ENCODE data around the gene SLC6A7.

The SLC6A7 gene

DNA sequence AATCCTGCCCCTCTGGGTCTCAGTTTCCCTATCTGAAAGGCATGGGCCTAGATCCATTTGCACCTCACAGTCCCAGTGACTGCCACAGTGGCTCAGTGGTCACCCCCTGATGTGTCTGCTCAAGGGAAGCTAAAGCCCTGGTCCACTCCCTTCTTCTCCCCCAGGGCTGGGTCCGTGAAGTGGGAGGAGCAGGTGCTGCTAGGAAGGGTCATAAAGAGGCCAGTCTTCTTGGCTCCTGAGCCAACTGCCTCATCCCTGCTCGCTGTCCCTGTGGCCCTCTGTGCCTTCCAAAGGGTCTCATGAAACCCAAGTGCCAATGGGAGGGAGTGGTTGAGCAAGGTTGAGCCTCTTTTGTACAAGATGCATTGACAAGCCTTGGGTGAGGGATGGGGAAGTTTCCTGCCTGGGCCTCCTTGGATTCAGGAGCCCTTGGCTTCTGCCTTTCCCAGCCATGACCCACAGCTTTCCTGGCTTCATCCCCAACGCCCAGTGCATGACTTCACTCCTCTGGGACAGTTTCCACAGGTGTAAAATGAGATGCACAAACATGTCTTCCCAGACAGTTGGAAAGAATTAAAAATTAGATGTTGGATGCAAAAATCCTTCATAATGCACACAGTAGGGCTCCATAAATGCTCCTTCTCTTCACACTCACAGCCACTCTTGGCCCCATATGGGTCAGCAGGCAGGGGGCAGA, 1.6 kb upstream of the SLC6A7 start:
- Mint-ChIP-seq H3K27ac (no peak overlapping the region), H3K27me3 (peaks cover 17% of the 10 kb centered on the region), H3K9me3 (ENCODE audit: low read depth) (no peaks in the 10 kb centered on the region), H3K4me1 (ENCODE audit: low read depth) (no peaks in the 10 kb centered on the region), H3K4me3 (no peak overlapping the region), H3K36me3 (no peaks in the 10 kb centered on the region)

DNA sequence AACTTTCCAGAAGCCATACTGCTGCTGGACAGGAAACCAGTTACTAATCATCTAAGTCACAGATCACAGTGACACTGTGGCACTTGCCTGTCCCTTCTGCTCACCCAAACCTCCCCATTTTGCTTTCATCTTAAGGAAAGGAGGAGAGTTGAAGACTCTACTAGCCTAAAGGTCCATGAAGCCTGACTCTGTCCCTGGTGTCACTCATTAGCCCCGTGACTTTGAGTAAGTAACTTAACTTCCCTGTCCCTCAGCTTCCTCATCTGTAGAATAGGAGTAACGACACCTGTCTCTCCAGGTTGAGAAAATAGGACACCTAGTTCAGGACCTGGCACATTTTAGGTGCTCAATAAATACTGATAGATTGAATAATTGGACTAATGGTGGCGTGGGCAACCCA, 536 bp upstream of the SLC6A7 start:
- peaks cover 17% of the 10 kb centered on the region for H3K27me3 Mint-ChIP-seq
- H3K4me1 Mint-ChIP-seq (ENCODE audit: low read depth): no peaks in the 10 kb centered on the region
- no peak overlapping the region for H3K4me3 Mint-ChIP-seq
- no peaks in the 10 kb centered on the region for H3K36me3 Mint-ChIP-seq
- no peak overlapping the region for H3K27ac Mint-ChIP-seq
- no peaks in the 10 kb centered on the region for H3K9me3 Mint-ChIP-seq (ENCODE audit: low read depth)

- Mint-ChIP-seq H3K27ac (no peak overlapping the region), H3K27me3 (peaks cover 17% of the 10 kb centered on the region)
Observed at GRCh38 chr5:150190503-150190979, 679 bp downstream of the SLC6A7 start.

GRCh38 chr5:150190987-150191386, 1.1 kb downstream of the SLC6A7 start:
- no peaks in the 10 kb centered on the region for H3K36me3 Mint-ChIP-seq
- peaks cover 17% of the 10 kb centered on the region for H3K27me3 Mint-ChIP-seq
- no peaks in the 10 kb centered on the region for H3K4me1 Mint-ChIP-seq (ENCODE audit: low read depth)
- no peak overlapping the region for H3K27ac Mint-ChIP-seq
- H3K4me3 Mint-ChIP-seq: no peak overlapping the region
- H3K9me3 Mint-ChIP-seq (ENCODE audit: low read depth): no peaks in the 10 kb centered on the region

More at GRCh38 chr5:150190503-150190979, 679 bp downstream of the SLC6A7 start:
- H3K36me3 Mint-ChIP-seq: no peaks in the 10 kb centered on the region
- H3K4me3 Mint-ChIP-seq: no peak overlapping the region
- no peaks in the 10 kb centered on the region for H3K4me1 Mint-ChIP-seq (ENCODE audit: low read depth)
- no peaks in the 10 kb centered on the region for H3K9me3 Mint-ChIP-seq (ENCODE audit: low read depth)

GRCh38 chr5:150192462-150192861, 2.6 kb downstream of the SLC6A7 start:
- H3K9me3 Mint-ChIP-seq (ENCODE audit: low read depth): no peaks in the 10 kb centered on the region
- H3K27ac Mint-ChIP-seq: no peak overlapping the region
- peaks cover 16% of the 10 kb centered on the region for H3K27me3 Mint-ChIP-seq
- H3K36me3 Mint-ChIP-seq: no peaks in the 10 kb centered on the region
- no peaks in the 10 kb centered on the region for H3K4me1 Mint-ChIP-seq (ENCODE audit: low read depth)
- no peak overlapping the region for H3K4me3 Mint-ChIP-seq

DNA sequence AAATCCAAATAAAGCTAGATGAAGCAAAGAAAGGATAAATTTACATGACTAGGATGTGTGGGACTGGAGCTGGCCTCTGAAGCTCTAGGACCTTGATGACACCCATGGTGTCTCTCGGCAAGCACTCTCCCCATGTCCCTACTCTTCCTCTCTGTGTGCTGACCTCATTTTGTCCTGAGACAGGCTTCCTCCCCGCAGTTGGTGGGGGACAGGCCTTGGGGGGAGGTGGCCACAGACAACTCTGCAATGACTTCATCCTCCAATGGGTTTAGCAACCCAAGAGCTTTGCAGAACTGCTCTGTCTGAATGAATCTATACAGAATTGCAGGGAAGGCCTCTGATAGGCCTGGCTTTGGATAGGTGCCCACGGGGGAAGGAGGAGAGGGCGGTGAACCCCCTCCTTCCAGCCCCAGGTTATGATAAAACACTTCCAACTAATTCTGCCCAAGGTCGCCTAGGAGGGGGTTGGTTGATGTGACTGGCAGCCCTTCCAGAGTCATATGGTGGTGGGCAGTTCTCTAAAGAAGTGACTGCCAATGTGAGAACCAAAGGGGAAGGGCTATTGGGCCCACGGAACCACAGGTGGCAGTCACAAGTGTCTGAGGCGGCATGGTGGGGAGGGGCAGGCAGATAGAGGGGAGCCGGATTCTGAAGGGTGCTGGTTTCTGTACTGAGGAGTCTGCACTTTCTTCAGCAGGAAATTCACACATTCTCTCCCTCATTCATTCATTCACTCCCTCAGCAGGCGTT, 6.0 kb downstream of the SLC6A7 start:
- Mint-ChIP-seq H3K36me3 (no peaks in the 10 kb centered on the region), H3K27ac (no peak overlapping the region), H3K27me3 (peaks cover 12% of the 10 kb centered on the region), H3K9me3 (ENCODE audit: low read depth) (no peaks in the 10 kb centered on the region), H3K4me3 (no peak overlapping the region), H3K4me1 (ENCODE audit: low read depth) (no peaks in the 10 kb centered on the region)

DNA sequence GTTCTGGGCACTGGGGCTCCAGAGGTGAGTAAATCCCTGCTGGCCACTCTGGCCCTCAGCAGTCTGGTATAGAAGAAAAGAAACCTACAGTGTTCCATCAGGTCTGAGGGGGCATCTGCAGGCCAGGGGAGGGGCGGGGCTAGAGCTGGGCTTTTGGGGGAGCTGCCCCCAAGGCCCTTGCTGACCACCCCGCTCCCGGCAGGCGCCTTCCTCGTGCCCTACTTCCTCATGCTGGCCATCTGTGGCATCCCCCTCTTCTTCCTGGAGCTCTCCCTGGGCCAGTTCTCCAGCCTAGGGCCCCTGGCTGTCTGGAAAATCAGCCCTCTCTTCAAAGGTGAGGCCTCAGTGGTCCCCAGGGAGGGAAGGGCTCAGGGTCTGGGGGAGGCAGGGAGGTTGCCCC, 6.7 kb downstream of the SLC6A7 start:
- peaks cover 11% of the 10 kb centered on the region for H3K27me3 Mint-ChIP-seq
- no peaks in the 10 kb centered on the region for H3K36me3 Mint-ChIP-seq
- H3K4me3 Mint-ChIP-seq: no peak overlapping the region
- H3K4me1 Mint-ChIP-seq (ENCODE audit: low read depth): no peaks in the 10 kb centered on the region
- no peaks in the 10 kb centered on the region for H3K9me3 Mint-ChIP-seq (ENCODE audit: low read depth)
- H3K27ac Mint-ChIP-seq: no peak overlapping the region

- H3K9me3 Mint-ChIP-seq (ENCODE audit: low read depth): no peaks in the 10 kb centered on the region
- no peak overlapping the region for H3K27ac Mint-ChIP-seq
- no peaks in the 10 kb centered on the region for H3K4me1 Mint-ChIP-seq (ENCODE audit: low read depth)
- no peak overlapping the region for H3K4me3 Mint-ChIP-seq
- H3K36me3 Mint-ChIP-seq: no peaks in the 10 kb centered on the region
- H3K27me3 Mint-ChIP-seq: peaks cover 11% of the 10 kb centered on the region
Observed at GRCh38 chr5:150196986-150197385, 7.1 kb downstream of the SLC6A7 start.

- H3K4me3 Mint-ChIP-seq: no peak overlapping the region
- no peaks in the 10 kb centered on the region for H3K9me3 Mint-ChIP-seq (ENCODE audit: low read depth)
- H3K36me3 Mint-ChIP-seq: no peaks in the 10 kb centered on the region
- no peaks in the 10 kb centered on the region for H3K4me1 Mint-ChIP-seq (ENCODE audit: low read depth)
- H3K27me3 Mint-ChIP-seq: peaks cover 8% of the 10 kb centered on the region
- no peak overlapping the region for H3K27ac Mint-ChIP-seq
Observed at GRCh38 chr5:150197476-150197875, 7.6 kb downstream of the SLC6A7 start.

GRCh38 chr5:150202501-150202900, 12.6 kb downstream of the SLC6A7 start:
- Mint-ChIP-seq H3K27ac (no peak overlapping the region), H3K4me1 (ENCODE audit: low read depth) (peaks cover 4% of the 10 kb centered on the region), H3K36me3 (no peaks in the 10 kb centered on the region), H3K27me3 (peaks cover 6% of the 10 kb centered on the region), H3K9me3 (ENCODE audit: low read depth) (no peaks in the 10 kb centered on the region), H3K4me3 (no peak overlapping the region)

- Mint-ChIP-seq H3K9me3 (ENCODE audit: low read depth) (no peaks in the 10 kb centered on the region), H3K27me3 (peaks cover 4% of the 10 kb centered on the region), H3K36me3 (no peaks in the 10 kb centered on the region)
Observed at GRCh38 chr5:150203832-150204589, 14.1 kb downstream of the SLC6A7 start.

DNA sequence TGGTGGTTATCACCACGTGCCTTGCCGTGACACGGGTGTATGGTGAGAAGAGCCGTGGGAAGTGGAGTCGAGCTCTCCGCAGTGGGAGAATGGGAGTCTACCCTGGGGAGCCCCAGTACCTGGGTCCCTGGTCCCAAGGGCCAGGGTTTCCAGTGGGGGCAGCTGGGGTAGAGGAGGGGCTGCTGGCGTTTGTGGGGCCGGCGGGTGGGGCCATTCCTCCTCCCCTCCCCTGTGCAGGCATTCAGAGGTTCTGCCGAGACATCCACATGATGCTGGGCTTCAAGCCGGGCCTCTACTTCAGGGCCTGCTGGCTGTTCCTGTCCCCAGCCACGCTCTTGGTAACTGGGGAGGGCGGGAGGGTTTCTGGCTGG, 14.7 kb downstream of the SLC6A7 start:
- no peak overlapping the region for H3K4me3 Mint-ChIP-seq
- H3K4me1 Mint-ChIP-seq (ENCODE audit: low read depth): peaks cover 23% of the 10 kb centered on the region
- H3K9me3 Mint-ChIP-seq (ENCODE audit: low read depth): no peaks in the 10 kb centered on the region
- no peak overlapping the region for H3K27ac Mint-ChIP-seq
- peaks cover 4% of the 10 kb centered on the region for H3K27me3 Mint-ChIP-seq
- no peaks in the 10 kb centered on the region for H3K36me3 Mint-ChIP-seq

More at GRCh38 chr5:150203832-150204589, 14.1 kb downstream of the SLC6A7 start:
- Mint-ChIP-seq H3K27ac (no peak overlapping the region), H3K4me1 (ENCODE audit: low read depth) (peaks cover 18% of the 10 kb centered on the region), H3K4me3 (no peak overlapping the region)

- peaks cover 31% of the 10 kb centered on the region for H3K4me1 Mint-ChIP-seq (ENCODE audit: low read depth)
- no peaks in the 10 kb centered on the region for H3K36me3 Mint-ChIP-seq
- no peaks in the 10 kb centered on the region for H3K9me3 Mint-ChIP-seq (ENCODE audit: low read depth)
- H3K4me3 Mint-ChIP-seq: no peak overlapping the region
- no peak overlapping the region for H3K27ac Mint-ChIP-seq
- H3K27me3 Mint-ChIP-seq: no peaks in the 10 kb centered on the region
Observed at GRCh38 chr5:150206098-150206778, 16.4 kb downstream of the SLC6A7 start.

DNA sequence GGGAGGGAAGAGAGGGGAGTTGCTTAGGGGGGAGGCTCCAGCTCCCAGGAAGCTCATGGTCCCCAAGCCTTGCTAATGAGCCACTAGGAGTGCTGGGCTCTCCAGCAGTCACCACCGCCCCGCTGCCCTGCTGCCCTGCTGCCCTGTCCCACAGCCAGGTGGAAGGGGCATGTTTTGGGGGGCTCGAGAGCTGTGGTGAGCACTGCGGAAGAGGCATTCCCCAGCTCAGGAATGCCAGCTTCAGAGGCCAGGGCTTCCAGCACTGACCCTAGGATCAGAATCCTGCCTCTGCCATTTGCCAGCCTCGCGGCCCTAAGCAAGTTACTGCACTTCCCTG, 16.9 kb downstream of the SLC6A7 start:
- Mint-ChIP-seq H3K4me3 (no peak overlapping the region), H3K36me3 (no peaks in the 10 kb centered on the region), H3K4me1 (ENCODE audit: low read depth) (peaks cover 31% of the 10 kb centered on the region), H3K27me3 (no peaks in the 10 kb centered on the region), H3K27ac (no peak overlapping the region), H3K9me3 (ENCODE audit: low read depth) (no peaks in the 10 kb centered on the region)

All from activated naive CD8-positive, alpha-beta T cell (primary cell).